Spleen (tissue), 11 donors: Measurements from ENCODE around the gene RPS10. TPM values are rescaled to one million over a fixed set of nuclear protein-coding genes. Genes with fewer than 3 reads are reported as not detected.

Experiments used
- DNase-seq: peaks from one replicate; pipeline ENCODE4 v3.0.0-alpha.2; 2020
- H3K27ac ChIP-seq, 8 donors: fragments of 200-600 bp; sonication (generic) in 7 of 8; 1 replicate in 4 of 8; 2 replicates in 4 of 8; pipeline versions ENCODE4 v1.5.0 to v1.8.0; 2016 to 2021; ENCODE audit warnings: inconsistent platforms in 4 of 8, mild to moderate bottlenecking in 4 of 8, moderate library complexity in 1 of 8
- H3K27me3 ChIP-seq, 7 donors: fragments of 200-600 bp; sonication (generic) in 6 of 7; replicated peaks in 1 of 7; 1 replicate in 4 of 7; 2 replicates in 3 of 7; pipeline versions ENCODE4 v1.5.0 to v1.8.0; 2016 to 2021; ENCODE audit warnings: inconsistent platforms in 3 of 7, mild to moderate bottlenecking in 1 of 7
- H3K36me3 ChIP-seq, 6 donors: fragments of 200-600 bp; sonication (generic) in 5 of 6; 1 replicate in 4 of 6; 2 replicates in 2 of 6; pipeline versions ENCODE4 v1.5.0 to v1.8.0; 2016 to 2021; ENCODE audit warnings: inconsistent platforms in 2 of 6
- H3K4me1 ChIP-seq, 6 donors: fragments of 200-600 bp; sonication (generic) in 5 of 6; 1 replicate in 3 of 6; 2 replicates in 3 of 6; pipeline versions ENCODE4 v1.5.0 to v1.8.0; 2016 to 2021; ENCODE audit warnings: inconsistent platforms in 3 of 6
- H3K4me3 ChIP-seq, 8 donors: fragments of 200-600 bp; sonication (generic) in 7 of 8; 1 replicate in 4 of 8; 2 replicates in 4 of 8; pipeline versions ENCODE4 v1.5.0 to v1.8.0; 2016 to 2021; ENCODE audit warnings: inconsistent platforms in 4 of 8, mild to moderate bottlenecking in 4 of 8, moderate library complexity in 2 of 8
- H3K9me3 ChIP-seq, 8 donors: fragments of 200-600 bp; sonication (generic) in 7 of 8; 1 replicate in 4 of 8; 2 replicates in 4 of 8; pipeline versions ENCODE4 v1.5.0 to v1.8.0; 2016 to 2021; ENCODE audit warnings: inconsistent platforms in 4 of 8
- CTCF ChIP-seq, 11 experiments: fragments of 200-600 bp in 7 of 11; fragments of 450-650 bp in 4 of 11; sonication (generic) in 4 of 11; IDR thresholded peaks in 8 of 11; conservative IDR thresholded peaks in 3 of 11; 1 replicate in 7 of 11; 2 replicates in 4 of 11; pipeline versions ENCODE4 v1.4.0 to v1.8.0; 2016 to 2021; ENCODE audit warnings: antibody characterized with exemption in 11 of 11, inconsistent platforms in 4 of 11, mild to moderate bottlenecking in 1 of 11
- POLR2A ChIP-seq, 3 donors: fragments of 450-650 bp; IDR thresholded peaks; one replicate each; pipeline ENCODE4 v1.5.1; 2017; ENCODE audit warnings: antibody characterized with exemption in 3 of 3, mild to moderate bottlenecking in 1 of 3
- POLR2AphosphoS5 ChIP-seq, 3 donors: sonication (generic); formaldehyde crosslinking; IDR thresholded peaks; one replicate each; pipeline ENCODE4 v1.5.1; 2017; ENCODE audit warnings: antibody characterized with exemption in 3 of 3
- WGBS, 5 donors: extraction: QIAGEN DNeasy Blood & Tissue Kit in 3 of 5; methylation state at CpG; one replicate each; pipeline versions ENCODE4 v1.1.5 to v1.1.7; 2013 to 2018; 5-methylcytosine and 5-hydroxymethylcytosine counted together
- intact Hi-C: fragments of 100-400 bp; cut with DNase I; formaldehyde crosslinking; loops from one replicate; pipeline ENCODE4 v1.15.0; 2023; ENCODE audit warnings: low total_unique reads
- polyA plus RNA-seq, 3 donors: library from polyadenylated mRNA; stranded (reverse); fragments of 200-250 nt; gene quantifications; one replicate each; pipeline ENCODE4 v1.2.1, GENCODE V29; 2013
- total RNA-seq, 7 donors: library from RNA; depleted of rRNA in 3 of 7; stranded (reverse); fragments of >200 nt in 3 of 7; fragmentation: NEBNext Ultra II Directional in 4 of 7; extraction: Animal tissue kit (Norgen Biotek cat#: 25700) in 4 of 7; gene quantifications; one replicate each; pipeline versions ENCODE4 v1.1.0 to v1.2.1, GENCODE V29; 2016 to 2021
- donor health status: healthy with polysubstance abuse.
- donor health status: DM: no; HTN: no; CAD: no; lungs with moderate emphysema.
- donor health status: DM: no; HTN: no; CAD: no.
- donor health status: Bipolar disorder and iron deficiency.
- donor health status: healthy.
- donor health status: DM: no; HTN: no; CAD: no.
- donor health status: DM: yes; HTN: yes; CAD: no.

The RPS10 gene
- total and polyA plus RNA-seq, 10 donors, result 1,033 to 4,934 (median 1,663) TPM

- Histone ChIP-seq H3K27ac (no peak overlapping the region), H3K36me3 (no peaks in the 10 kb centered on the region), H3K27me3 (peaks cover 0 to 25% (median 9%) of the 10 kb centered on the region in 7 donors), H3K9me3 (no peaks in the 10 kb centered on the region), H3K4me1 (peaks cover 0 to 2% (median under 1%) of the 10 kb centered on the region in 6 donors), H3K4me3 (no peak overlapping the region)
- WGBS, 5 donors, result 41 to 55% (median 47%) methylated on average over 6 of the region's 6 CpGs
- no peak for TF ChIP-seq POLR2A (IDR thresholded peaks at IDR 0.05)
- peak; percentile 47 to 80 (median 64) for TF ChIP-seq CTCF (IDR thresholded peaks at IDR 0.05 in 8 of 11, conservative IDR thresholded peaks at IDR 0.05 in 3 of 11)
- DNase-seq, result peak; percentile 33
- intact Hi-C loops, result loop anchor here (10.0 kb wide), 1 partner anchor 125 kb away; no protein-coding TSS in a partner anchor
Observed at GRCh38 chr6:34459899-34460593, 34.2 kb upstream of the RPS10 start.

- intact Hi-C loops, result no loop called here
- peaks cover 0 to 5% (median 0%) of the 10 kb centered on the region in 7 donors for H3K27me3 ChIP-seq
- H3K4me3 ChIP-seq, result no peak overlapping the region
- DNase-seq, result peak; percentile 61
- no peak for TF ChIP-seq CTCF (IDR thresholded peaks at IDR 0.05 in 8 of 11, conservative IDR thresholded peaks at IDR 0.05 in 3 of 11)
- no peak for TF ChIP-seq POLR2AphosphoS5 (IDR thresholded peaks at IDR 0.05)
- TF ChIP-seq POLR2A (IDR thresholded peaks at IDR 0.05), result no peak
- H3K36me3 ChIP-seq, result no peaks in the 10 kb centered on the region
- no peaks in the 10 kb centered on the region for H3K4me1 ChIP-seq
- 77 to 91% (median 83%) methylated on average over 12 to 14 of the region's 14 CpGs for WGBS, 5 donors
- no peak overlapping the region for H3K27ac ChIP-seq
- no peaks in the 10 kb centered on the region for H3K9me3 ChIP-seq
Observed at GRCh38 chr6:34457742-34458735, 32.2 kb upstream of the RPS10 start.

- no peaks in the 10 kb centered on the region for H3K36me3 ChIP-seq
- H3K4me1 ChIP-seq, result no peaks in the 10 kb centered on the region
- H3K27me3 ChIP-seq, result no peaks in the 10 kb centered on the region
- no peak overlapping the region for H3K4me3 ChIP-seq
- 63 to 80% (median 70%) methylated on average over 1 to 2 of the region's 2 CpGs; no CpG with 5 or more reads in 1 of the 5 donors for WGBS, 5 donors
- DNase-seq, result peak; percentile 59
- H3K9me3 ChIP-seq, result no peaks in the 10 kb centered on the region
- intact Hi-C loops, result no loop called here
- no peak overlapping the region for H3K27ac ChIP-seq
- TF ChIP-seq CTCF (IDR thresholded peaks at IDR 0.05 in 8 of 11, conservative IDR thresholded peaks at IDR 0.05 in 3 of 11) (no peak), POLR2A (IDR thresholded peaks at IDR 0.05) (no peak), POLR2AphosphoS5 (IDR thresholded peaks at IDR 0.05) (no peak)
Observed at GRCh38 chr6:34457382-34457741, 31.5 kb upstream of the RPS10 start.

- Histone ChIP-seq H3K9me3 (peaks cover 0 to 10% (median 6%) of the 10 kb centered on the region in 8 donors), H3K27ac (no peak overlapping the region), H3K4me3 (no peak overlapping the region), H3K27me3 (no peaks in the 10 kb centered on the region), H3K4me1 (no peaks in the 10 kb centered on the region), H3K36me3 (no peaks in the 10 kb centered on the region)
- intact Hi-C loops, result no loop called here
- 67 to 100% (median 96%) methylated on average over 1 of the region's 1 CpG; no CpG with 5 or more reads in 1 of the 5 donors for WGBS, 5 donors
- DNase-seq, result peak; percentile 32
- TF ChIP-seq POLR2A (IDR thresholded peaks at IDR 0.05) (no peak), POLR2AphosphoS5 (IDR thresholded peaks at IDR 0.05) (no peak)
Observed at GRCh38 chr6:34455831-34456230, 30.0 kb upstream of the RPS10 start.
